GM20431 (cell line): ENCODE measurements around the gene PLVAP.

Source experiments
- in situ Hi-C: fragments of 300-500 bp; cut with MseI, MboI; formaldehyde crosslinking; loops from one replicate; pipeline ENCODE4 v1.15.0; 2020; ENCODE audit warnings: low sequenced_read_pairs; ENCODE audit not compliant: unreplicated experiment

Gene PLVAP

GRCh38 chr19:17338433-17339078, 38.6 kb downstream of the PLVAP start:
- in situ Hi-C loops, result no loop called here

DNA sequence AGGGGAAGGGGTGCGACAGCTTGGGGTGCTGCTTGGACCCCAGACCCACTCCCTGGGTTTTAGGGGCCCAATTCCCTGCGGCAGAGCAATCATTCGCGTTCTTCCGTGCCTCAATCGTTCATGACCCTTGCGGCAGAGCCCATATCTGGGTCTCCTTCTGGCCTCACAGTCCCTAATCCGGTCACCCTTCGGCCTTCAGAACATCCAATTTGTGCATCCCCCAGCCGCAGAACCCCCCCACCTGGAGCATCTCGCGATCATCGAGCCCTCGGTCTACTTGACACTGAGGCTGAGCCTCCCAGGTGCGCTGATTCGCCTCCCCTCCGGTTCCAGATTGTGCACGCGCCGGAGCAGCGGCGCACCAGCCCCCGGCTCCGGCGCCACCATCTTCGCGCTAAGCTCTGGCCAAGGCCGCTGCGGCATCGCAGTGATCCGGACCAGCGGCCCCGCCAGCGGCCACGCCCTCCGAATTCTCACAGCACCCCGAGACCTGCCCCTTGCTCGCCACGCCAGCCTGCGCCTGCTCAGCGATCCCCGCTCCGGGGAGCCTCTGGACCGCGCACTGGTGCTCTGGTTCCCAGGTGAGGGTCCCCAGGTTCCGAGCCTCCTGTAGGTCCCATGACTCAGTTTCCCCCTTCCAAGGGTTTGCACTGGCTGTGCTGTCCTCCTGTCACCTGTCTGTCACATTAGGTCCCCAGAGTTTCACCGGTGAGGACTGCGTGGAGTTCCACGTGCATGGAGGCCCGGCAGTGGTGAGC, 39.3 kb downstream of the PLVAP start:
- in situ Hi-C loops, result no loop called here

DNA sequence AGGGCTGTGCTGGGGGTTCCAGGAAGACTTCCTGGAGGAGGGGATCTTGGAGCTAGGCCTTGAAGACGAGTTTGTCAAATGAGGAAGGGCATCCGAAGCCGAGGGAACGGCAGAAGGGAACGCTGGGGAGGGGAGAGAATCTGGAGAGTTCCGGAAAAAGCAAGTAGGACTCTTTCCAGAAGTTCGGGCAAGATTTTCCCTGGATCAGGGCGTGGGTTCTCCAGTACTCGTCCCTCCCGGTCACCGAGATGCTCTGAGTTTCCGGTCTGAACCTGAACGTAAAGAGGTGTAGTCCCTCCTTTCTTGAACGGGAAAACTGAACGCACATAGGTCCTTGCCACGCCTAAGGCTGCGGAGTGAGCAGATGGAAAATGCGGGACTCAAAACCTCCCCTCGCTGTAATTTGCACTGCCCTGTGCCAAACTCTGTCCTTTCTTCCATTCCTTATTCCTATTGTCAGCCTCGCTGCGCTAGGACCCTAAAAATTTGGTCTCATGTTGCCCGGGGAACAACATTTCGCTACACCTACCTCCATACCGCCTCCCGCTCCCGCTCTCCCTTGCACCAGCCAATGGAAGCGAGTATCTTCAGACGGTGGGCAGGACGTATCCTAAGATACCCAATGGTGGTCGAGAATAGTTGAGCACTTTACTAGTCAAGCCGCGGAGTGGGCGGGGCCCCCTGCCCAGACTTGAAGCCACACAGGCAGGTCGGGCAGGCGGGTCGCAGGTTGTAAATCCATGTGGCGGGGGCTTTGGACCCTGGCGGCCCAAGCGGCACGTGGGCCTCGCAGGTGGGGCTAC, 40.1 kb downstream of the PLVAP start, which contains the start of gene GTPBP3:
GTPBP3 (plus strand) TSS at position 682 of the 803 bp plus-strand sequence; CDS start at position 741, 59 bp downstream.
- in situ Hi-C loops, result no loop called here

DNA sequence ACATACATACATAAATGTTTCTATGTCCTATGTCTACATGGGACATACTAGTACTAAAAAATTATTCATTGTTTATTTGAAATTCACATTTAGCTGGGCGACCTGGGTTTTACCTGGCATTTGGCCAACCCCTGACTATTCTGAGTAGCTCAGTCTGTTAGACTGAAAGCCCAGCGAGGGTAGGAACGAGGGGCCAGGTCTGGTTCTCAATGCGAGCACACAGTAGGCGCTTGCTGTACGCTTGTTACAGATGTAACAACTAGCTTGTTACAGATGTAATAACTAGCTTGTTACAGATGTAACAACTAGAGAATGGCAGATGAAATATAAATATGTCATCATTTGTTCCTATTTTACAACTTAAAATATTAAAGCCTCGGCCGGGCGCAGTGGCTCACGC, 41.6 kb downstream of the PLVAP start:
- in situ Hi-C loops, result no loop called here

DNA sequence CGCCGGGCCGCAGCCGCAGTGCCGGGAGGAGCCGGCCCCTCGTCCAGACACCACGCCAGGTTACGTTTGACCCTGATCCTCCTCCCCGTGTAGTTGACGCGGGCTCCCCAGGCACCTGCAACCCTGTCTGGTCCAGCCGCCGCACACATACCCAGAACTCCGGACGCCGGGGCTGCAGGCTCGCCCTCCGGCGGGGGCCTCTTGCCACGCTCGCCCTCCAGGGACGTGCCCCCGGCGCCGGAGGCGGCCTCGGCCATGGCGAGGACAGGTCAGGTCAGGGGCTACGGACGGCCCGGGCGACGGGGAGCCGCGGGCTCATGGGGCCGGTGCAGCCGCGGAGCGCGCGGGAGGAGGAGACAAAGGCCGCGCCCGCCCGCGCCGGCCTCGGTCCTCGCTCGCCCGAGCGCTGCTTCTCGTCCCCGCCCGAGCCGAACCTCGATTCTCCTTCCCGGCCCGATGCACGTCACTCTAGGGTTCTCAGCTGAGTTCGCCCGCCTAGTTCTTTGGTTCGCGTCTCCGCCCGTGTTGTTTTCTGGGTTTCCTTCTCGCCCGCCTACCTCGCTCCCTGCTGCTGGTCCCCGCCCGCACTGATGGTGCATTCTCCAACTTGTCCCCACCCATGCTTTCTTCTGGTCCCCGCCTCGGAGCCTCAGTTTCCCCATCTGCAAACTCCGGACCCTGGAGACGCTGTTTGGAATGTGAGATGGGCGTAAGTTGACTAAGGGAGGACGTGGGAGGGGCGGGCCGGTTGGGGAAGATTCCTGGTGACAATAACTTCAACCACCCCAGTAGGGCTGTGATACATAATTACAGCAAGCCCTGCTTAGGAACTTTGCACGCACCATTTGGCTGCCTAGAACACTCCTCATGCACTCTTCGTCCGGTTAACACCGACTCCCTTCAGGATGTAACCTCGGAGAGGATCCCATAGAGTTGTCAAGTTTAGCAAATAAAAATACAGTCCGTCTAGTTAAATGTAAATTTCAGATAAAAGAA, 42.4 kb downstream of the PLVAP start, which contains the start of gene ANO8:
ANO8 (minus strand) TSS at position 442 of the 996 bp plus-strand sequence; CDS start at position 257, 185 bp downstream.
- in situ Hi-C loops, result no loop called here

- in situ Hi-C loops, result no loop called here
These were observed 43.3 kb downstream of the PLVAP start for GRCh38 chr19:17333611-17334413.

DNA sequence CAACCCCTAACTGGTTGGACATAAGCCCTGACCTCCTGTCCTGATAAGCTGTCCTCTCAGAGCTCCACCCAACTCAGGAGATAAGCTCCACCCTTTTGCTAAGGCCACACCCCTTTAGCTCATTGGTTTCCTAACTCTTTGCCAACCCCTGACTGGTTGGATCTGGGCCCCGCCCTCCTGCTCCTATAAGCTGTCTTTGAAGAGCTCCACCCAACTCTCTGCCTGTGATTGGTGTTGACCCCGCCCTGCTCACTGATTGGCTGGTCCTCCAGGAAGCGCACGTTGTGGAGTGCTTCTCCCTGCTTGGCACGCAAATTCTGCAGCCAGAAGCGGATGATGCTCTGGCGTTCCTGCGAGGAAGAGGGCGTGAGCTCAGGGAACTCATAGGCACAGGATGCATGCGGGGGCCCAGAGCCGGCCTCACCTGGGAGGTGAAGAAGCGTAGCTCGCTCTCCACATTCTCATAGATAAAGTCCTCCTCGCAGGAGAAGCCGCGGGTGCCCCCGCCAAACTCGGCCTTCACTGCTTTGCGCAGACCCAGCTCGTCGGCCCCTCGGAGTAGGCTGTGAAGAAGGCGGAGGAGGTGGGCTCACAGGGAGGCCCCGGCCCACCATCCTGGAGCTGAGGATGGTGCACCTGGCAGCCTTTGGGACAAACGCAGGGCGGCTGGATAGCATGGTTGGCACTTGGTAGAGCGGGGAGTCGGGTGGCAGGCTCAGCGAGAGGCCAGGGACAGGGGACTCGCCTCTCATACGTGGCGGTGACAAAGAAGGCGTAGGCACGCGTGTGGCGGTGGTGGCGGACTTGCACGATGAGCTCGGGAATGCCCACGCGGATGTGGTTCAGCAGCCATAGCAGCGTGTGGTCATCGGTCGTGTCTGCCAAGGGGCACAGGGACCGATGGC, 44.2 kb downstream of the PLVAP start:
- in situ Hi-C loops, result no loop called here

GRCh38 chr19:17332360-17332676, 44.8 kb downstream of the PLVAP start:
- in situ Hi-C loops, result no loop called here

GRCh38 chr19:17331045-17331558, 46.0 kb downstream of the PLVAP start:
- in situ Hi-C loops, result no loop called here

- in situ Hi-C loops, result no loop called here
These were observed 46.7 kb downstream of the PLVAP start for GRCh38 chr19:17330262-17331044.

- in situ Hi-C loops, result no loop called here
These were observed 47.5 kb downstream of the PLVAP start for GRCh38 chr19:17329366-17330261.

DNA sequence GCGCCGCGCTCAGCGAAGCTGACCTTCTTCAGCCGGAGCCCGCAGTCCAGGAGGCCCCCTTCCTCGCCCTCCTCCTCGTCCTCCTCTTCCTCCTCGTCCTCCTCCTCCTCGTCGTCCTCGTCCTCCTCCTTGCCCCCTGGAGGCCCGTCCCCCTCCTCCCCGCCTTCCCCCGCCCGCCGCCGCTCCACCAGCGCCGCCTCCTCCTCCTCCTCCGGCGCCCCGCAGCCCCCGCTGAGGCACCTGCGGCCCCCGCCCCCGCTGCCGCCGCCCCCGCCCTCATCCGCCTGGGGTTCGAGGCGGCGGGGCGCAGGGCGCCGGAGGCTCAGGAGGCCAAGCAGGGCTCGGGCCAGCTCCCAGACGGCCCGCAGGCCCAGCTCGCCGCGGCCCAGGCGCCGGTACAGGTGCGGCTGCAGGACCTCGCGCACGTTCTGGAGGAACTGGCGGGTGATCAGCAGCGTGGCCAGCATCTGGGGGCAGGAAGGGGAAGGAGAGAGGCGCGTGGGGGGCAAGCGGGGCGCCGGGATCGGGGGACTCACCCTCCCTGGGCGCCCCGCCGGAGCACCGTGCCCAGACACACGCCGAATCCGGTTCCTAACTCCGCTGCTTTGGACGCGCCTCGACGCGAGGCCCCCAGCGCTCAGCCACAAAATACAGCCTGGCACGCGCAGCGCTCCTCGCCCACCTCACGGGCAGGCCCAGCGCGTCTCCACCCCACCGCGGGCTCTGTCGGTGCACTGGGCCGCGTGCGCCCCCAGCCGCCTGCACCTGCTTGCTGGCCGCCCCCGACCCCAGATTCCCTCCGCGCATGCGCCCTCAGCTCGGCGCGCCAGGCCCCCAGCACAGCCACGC, 48.4 kb downstream of the PLVAP start:
- in situ Hi-C loops, result no loop called here

DNA sequence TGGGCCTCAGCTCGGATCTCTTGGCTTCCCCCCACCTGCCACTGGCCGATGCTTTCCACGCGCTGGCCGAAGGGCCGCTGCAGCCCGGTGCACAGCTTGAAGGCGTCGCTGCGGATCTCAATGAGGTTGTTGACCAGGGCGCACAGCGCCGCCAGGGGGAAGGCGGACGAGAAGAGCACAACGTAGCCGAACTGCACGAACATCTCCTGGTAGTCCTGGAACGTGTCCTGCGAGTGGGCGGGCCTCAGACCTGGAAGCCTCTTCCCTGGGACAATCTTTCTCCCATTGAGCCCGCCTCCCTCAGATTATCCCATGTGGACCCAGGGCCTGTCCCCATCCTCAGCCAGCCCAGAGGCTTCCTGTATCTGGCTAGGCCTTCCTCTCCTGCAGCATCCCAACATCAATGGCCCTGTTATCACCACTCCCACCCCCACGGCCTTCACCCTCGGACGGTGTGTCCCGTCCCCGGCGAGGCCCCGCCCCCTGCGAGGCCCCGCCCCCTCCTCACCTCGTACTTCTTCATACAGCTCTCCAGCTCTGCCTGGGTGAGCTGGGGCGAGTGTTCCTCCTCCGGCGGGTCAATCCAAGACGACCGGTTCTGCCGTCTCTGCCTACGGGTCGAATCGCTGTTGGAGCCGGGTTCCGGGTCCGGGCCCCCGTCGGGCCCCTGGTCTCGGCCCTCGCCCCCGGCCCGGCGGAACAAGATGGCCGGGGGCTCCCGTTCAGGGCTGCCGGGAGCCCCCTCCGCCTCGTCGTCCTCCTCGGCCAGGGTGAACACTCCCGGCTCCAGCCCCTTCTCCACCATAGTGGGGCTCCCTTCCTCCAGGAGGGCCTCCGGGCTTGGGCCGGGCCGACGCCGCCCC, 49.3 kb downstream of the PLVAP start:
- in situ Hi-C loops, result no loop called here

DNA sequence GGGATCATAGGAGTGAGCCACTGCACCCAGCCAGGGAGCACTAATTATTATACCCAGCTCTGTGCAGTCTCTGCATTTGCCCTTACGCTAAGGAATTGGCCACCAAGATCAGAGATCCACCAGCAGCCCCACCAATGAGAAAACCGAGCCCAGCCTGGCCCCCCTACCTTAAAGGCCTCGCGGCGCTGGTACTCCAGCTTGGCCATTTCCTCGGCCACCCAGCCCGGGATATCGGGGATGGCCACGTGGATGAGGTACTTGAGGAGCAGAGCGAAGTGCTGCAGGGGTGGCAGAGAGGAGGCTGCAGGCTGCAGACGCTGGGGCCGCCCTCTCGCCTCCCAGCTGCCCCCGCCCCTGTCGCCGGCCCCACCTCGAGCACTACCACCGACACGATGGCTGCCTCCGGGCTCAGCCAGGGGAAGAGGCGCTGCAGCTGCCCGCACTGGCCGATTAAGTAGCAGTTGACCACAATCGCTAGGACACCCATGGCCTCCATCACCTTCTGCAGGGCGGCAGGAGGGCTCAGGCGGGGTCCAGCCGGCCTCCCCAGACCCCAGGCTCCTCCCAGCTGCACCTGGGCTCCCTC, 50.0 kb downstream of the PLVAP start:
- in situ Hi-C loops, result no loop called here
